NB4 (cell line): Measurements from ENCODE around the gene FAM184A.

ENCODE experiments used
- CTCF ChIP-seq: IDR thresholded peaks from one replicate; pipeline ENCODE4 v1.5.1; 2012; ENCODE audit warnings: low read depth, low read length
- POLR2A ChIP-seq: IDR thresholded peaks from 2 replicates; pipeline ENCODE4 v1.6.1; 2011; ENCODE audit warnings: mild to moderate bottlenecking; ENCODE audit not compliant: insufficient read length; ENCODE audit errors: extremely low read depth

GRCh38 chr6:118963003-118963402, 115.5 kb downstream of the FAM184A start:
- TF ChIP-seq CTCF = no peak
- no peak for TF ChIP-seq POLR2A
